HG03442 (cell line): ENCODE data around the gene IQCN.
"Not testable (repeated sequence)": the region's sequence is repeated elsewhere in the genome, so short reads cannot be mapped to it uniquely, and the experiment has no call there.

Experiments
- ATAC-seq: cut with Tn5 transposase; IDR thresholded peaks from one replicate; pipeline ENCODE4 v1.9.1; 2021; ENCODE audit warnings: mild to moderate bottlenecking, moderate library complexity; ENCODE audit not compliant: unreplicated experiment

Gene IQCN

DNA sequence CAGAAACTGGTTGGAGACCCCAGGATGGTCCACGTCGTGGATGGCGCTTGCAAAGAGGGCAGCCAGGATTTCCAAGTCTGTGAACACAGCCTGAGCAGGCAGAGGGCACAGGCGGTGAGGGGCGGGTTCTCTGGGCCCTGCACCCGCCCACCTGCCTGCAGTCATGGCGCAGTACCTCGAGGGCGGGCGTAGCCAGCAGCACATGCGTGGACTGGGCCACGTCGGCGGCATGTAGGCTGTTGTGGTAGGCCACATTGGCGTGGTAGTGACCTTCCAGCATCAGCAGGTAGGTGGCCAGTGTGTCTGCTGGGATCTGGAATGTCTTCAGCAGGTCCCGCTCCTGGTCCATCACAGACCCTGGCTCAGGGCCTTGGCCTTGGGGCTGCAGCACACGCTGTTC, 56.1 kb downstream of the IQCN start:
- no peak for ATAC-seq

GRCh38 chr19:18216789-18217188, 57.5 kb downstream of the IQCN start:
- ATAC-seq = no peak

GRCh38 chr19:18214779-18215433, 59.3 kb downstream of the IQCN start:
- ATAC-seq = no peak

DNA sequence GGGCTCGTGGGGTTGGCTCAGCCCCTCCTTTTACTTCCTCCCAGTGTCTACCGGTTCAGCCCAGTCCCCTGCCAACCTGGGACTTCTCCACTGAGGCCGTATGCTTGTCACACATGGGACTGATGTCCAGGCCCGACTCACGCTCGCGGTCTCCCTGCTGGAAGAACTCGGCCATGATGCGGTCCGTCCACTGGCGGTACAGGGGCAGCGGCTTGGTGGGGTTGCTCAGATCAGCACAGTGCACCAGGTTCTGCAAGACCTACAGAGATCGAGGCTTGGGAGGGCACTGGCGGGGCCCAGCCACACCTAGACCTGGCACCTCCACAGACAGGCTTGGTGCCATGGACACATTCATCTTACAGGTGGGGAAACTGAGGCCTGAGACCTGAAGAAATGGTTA, 62.6 kb downstream of the IQCN start:
- ATAC-seq = no peak

DNA sequence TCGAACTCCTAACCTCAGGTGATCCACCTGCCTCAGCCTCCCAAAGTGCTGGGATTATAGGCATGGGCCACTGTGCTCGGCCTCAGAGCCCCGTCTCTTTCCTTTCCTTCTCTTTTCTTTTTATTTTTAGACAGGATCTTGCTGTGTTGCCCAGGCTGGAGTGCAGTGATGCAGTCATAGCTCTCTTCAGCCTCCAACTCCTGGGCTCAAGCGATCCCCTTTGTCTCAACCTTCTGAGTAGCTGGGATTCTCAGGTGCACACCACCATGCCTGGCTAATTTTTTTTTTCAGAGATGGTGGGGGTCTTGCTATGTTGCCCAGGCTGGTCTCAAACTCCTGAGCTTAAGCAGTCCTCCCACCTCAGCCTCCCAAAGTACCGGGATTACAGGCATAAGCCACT, 64.3 kb downstream of the IQCN start:
- not testable (repeated sequence) for ATAC-seq

DNA sequence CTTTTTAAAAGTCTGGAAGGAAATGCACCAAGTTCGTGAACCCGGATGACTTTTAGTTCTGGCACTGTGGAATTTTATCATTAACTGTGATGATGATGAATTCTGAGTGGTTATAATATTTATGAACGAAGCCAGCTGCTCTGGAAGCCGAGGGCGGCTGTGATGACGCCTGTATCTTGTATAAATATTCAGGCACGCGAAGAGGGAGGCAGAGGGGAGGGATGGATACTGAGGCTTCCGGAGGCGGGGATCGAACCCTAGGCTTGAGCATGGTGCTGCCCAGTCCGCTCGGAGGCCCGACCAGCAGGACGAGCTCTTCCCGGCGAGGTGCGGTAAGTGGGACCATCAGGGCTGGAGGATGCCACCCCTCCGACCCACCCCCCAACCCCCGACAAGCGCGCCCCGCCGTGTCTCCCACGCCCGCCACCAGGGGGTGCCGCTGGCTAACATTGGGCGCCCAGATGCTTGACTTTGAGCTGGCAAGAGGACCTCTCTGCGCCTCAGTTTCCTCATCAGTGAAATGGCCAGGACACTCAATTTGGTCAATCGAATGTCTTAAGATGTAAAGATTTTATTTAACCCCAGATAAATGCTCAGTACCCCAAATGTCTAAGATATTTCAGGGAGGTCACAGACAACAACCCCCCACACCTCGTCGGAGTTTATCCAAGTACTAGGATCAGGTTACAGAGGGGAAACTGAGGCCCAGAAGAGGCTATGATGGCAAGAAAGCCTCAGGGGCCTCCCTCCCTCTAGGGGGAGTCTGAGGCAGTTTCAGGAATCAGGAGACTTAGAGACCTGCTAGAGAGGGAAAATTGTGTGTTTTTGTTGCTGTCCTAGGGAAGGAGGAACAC, 65.9 kb downstream of the IQCN start:
- no peak for ATAC-seq
